ENCODE data around the gene TFIP11. TPM values are rescaled to one million over a fixed set of nuclear protein-coding genes. Genes with fewer than 3 reads are reported as not detected.

Gene TFIP11
- total and polyA plus RNA-seq, 2 of the 8 experiments (the other 6 are each of a cell fraction or from before 2014, with no cell fraction given): 18.1 to 28.3 TPM

DNA sequence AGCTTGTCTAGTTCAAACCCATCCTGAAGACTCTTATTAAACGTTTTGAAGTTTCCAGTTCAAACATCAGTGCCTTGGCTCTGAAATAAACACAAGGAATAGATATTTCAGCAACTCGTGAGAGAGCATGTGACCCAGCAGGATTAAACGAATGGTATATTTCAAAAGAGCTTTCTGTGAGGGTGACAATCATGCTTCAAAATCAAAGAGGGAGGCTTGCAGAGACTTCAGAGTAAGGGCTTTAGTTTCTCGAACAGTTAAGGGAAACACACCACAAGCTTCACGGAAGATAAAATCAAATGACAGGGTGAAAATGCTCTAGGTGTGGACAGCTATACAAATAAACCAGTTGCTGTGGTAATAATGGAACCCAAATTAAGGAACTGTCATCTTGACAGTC lies 30.1 kb downstream of the TFIP11 start:
- no peak overlapping the region for H3K18ac ChIP-seq (ENCODE audit: extremely low read depth, low read length)
- WGBS, 2 experiments (ENCODE audit: extremely low coverage in 1 of 2, insufficient coverage in 1 of 2, insufficient read length in 1 of 2, insufficient replicate concordance in 2 of 2, low coverage in 1 of 2, low lambda C conversion rate in 2 of 2, missing lambda C conversion rate in 1 of 2): 89% methylated on average over 5 of the region's 5 CpGs; no CpG with 5 or more reads in 1 of the 2 experiments
- no peak overlapping the region for H2BK5ac ChIP-seq (ENCODE audit: low read depth, low read length)
- H2BK12ac ChIP-seq (ENCODE audit: low read depth, low read length): no peak overlapping the region
- no peak overlapping the region for H4K91ac ChIP-seq (replicated peaks; ENCODE audit: insufficient read length, low read length)
- peaks cover 12 to 62% of the 10 kb centered on the region in 2 experiments for H3K79me2 ChIP-seq (ENCODE audit: control insufficient read depth in 1 of 2, insufficient read depth in 2 of 2, low read length in 2 of 2)
- no peaks in the 10 kb centered on the region; a peak in 1 of 7 replicates for H3K27me3 ChIP-seq (replicated peaks in 1 of 4; ENCODE audit: control insufficient read depth in 3 of 4, extremely low read depth in 1 of 4, insufficient read depth in 3 of 4, low read length in 3 of 4)
- no peak for FAIRE-seq
- H2AK5ac ChIP-seq (ENCODE audit: low read depth, low read length): no peak overlapping the region
- no peak overlapping the region for H3K27ac ChIP-seq (ENCODE audit: low read depth, low read length)
- H2AFZ ChIP-seq (ENCODE audit: low read length): no peak overlapping the region
- TF ChIP-seq CHD2 (IDR thresholded peaks at IDR 0.05; ENCODE audit: low read length) (no peak), ASH2L (IDR thresholded peaks at IDR 0.05; ENCODE audit: low read length) (no peak)
- H3K79me1 ChIP-seq (ENCODE audit: low read depth, low read length): peaks cover 6% of the 10 kb centered on the region; the same call in 1 of the 2 replicates
- H2BK20ac ChIP-seq (ENCODE audit: low read length): no peak overlapping the region
- peaks cover 0 to 12% (median 5%) of the 10 kb centered on the region in 4 experiments; a peak in 5 of 8 replicates for H3K36me3 ChIP-seq (ENCODE audit: control insufficient read depth in 2 of 4, insufficient read depth in 4 of 4, low read length in 3 of 4)
- CTCF ChIA-PET (ENCODE audit: partially characterized antibody): interaction anchor here (0.9 to 2.8 kb wide), 3 partner anchors 21 to 184 kb away, joined by 3 to 18 read pairs (median 4); no protein-coding TSS in a partner anchor
- H3K56ac ChIP-seq (replicated peaks; ENCODE audit: insufficient read length, low read depth, low read length): no peak overlapping the region
- H3K4me3 ChIP-seq (ENCODE audit: extremely low read depth in 1 of 4, insufficient read depth in 2 of 4, low read depth in 3 of 4, low read length in 4 of 4): no peak overlapping the region
- peaks cover 0 to 14% (median 6%) of the 10 kb centered on the region in 4 experiments; a peak in 5 of 7 replicates for H3K4me1 ChIP-seq (replicated peaks in 1 of 4; ENCODE audit: control insufficient read depth in 3 of 4, insufficient read depth in 4 of 4, low read length in 3 of 4)
- no peak overlapping the region for H3K9ac ChIP-seq (replicated peaks in 1 of 4; ENCODE audit: extremely low read depth in 1 of 4, low read depth in 3 of 4, low read length in 3 of 4)
- H3K9me3 ChIP-seq (ENCODE audit: insufficient read depth in 2 of 2, low read depth in 1 of 2, low read length in 1 of 2): no peaks in the 10 kb centered on the region
- no peak overlapping the region for H4K8ac ChIP-seq (ENCODE audit: extremely low read depth, insufficient read depth, low read length)
- POLR2A ChIA-PET (ENCODE audit: partially characterized antibody): interaction anchor here (0.8 to 3.3 kb wide), 9 partner anchors 9 to 125 kb away, joined by 3 to 15 read pairs (median 8); partner anchors contain the start of gene TFIP11
- DNase-seq (ENCODE audit: low read depth in 1 of 2, low spot score in 2 of 2): no peak
- peaks cover 11% of the 10 kb centered on the region for H3K23me2 ChIP-seq (ENCODE audit: low read depth, low read length)
- no peak overlapping the region for H2BK15ac ChIP-seq (ENCODE audit: low read length)
- H4K20me1 ChIP-seq (replicated peaks in 1 of 2; ENCODE audit: control insufficient read depth in 1 of 2, insufficient read depth in 2 of 2, low read length in 2 of 2): peaks cover 0 to 5% of the 10 kb centered on the region in 2 experiments
- no peak overlapping the region for H2BK120ac ChIP-seq (replicated peaks; ENCODE audit: low read depth, low read length)
- H3K4ac ChIP-seq (replicated peaks; ENCODE audit: insufficient read length, low read depth, low read length): no peak overlapping the region
- no peak overlapping the region for H3K14ac ChIP-seq (ENCODE audit: insufficient read length)
- H3K4me2 ChIP-seq (ENCODE audit: insufficient read depth in 1 of 2, low read depth in 2 of 2, low read length in 2 of 2): peak overlapping the region in 1 of 2 experiments; percentile 96; a peak in 1 of 4 replicates
- H3K23ac ChIP-seq (ENCODE audit: insufficient read length): no peak overlapping the region
- H4K5ac ChIP-seq (ENCODE audit: insufficient read length, low read depth, low read length): no peak overlapping the region
